K562 (cell line): Measurements from ENCODE around the gene ATM.
"Not testable (repeated sequence)": the region's sequence is repeated elsewhere in the genome, so short reads cannot be mapped to it uniquely, and the experiment has no call there.

Source experiments
- EZH2 ChIP-seq: IDR thresholded peaks from 2 replicates; pipeline ENCODE4 v1.6.1; 2012; ENCODE audit warnings: low read depth, mild to moderate bottlenecking, inconsistent platforms, low read length, borderline replicate concordance
- HDAC2 ChIP-seq: fragments of 450-650 bp; IDR thresholded peaks from 2 replicates; pipeline ENCODE4 v1.6.1; 2016; ENCODE audit warnings: mild to moderate bottlenecking
- TEAD2 ChIP-seq: fragments of 450-650 bp; IDR thresholded peaks from 2 replicates; pipeline ENCODE4 v1.6.1; 2016; ENCODE audit warnings: missing genetic modification characterization, control low read depth, missing compliant biosample characterization
- ZFP30 ChIP-seq: fragments of 250-450 bp; sonication (Bioruptor Pico); IDR thresholded peaks from 2 replicates; pipeline ENCODE4 v1.8.0; 2022; ENCODE audit warnings: moderate library complexity, mild to moderate bottlenecking, inconsistent platforms, borderline replicate concordance
- ZNF316 ChIP-seq: fragments of 450-650 bp; IDR thresholded peaks from 2 replicates; pipeline ENCODE4 v1.6.1; 2016
- ZZZ3 ChIP-seq: fragments of 450-650 bp; IDR thresholded peaks from 2 replicates; pipeline ENCODE4 v1.6.1; 2016; ENCODE audit warnings: antibody characterized with exemption, mild to moderate bottlenecking, moderate library complexity

DNA sequence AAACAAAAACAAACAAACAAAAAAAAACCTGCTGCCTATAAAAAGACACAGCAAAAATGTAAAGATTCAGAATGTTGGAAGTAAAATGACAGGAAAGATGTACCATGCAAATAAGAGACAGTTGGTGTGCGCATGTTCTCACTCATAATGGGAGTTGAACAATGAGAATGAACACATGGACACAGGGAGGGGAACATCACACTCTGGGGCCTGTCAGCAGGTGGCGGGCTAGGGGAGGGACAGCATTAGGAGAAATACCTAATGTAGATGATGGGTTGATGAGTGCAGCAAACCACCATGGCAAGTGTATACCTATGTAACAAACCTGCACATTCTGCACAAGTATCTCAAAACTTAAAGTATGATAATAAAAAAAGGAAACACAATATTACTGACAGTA lies 194.7 kb downstream of the ATM start:
- not testable (repeated sequence) for TF ChIP-seq ZFP30 (CRISPR knock-in tag); HDAC2; ZNF316; EZH2; TEAD2 (tag); ZZZ3
